ENCODE measurements around the gene APC.

DNA sequence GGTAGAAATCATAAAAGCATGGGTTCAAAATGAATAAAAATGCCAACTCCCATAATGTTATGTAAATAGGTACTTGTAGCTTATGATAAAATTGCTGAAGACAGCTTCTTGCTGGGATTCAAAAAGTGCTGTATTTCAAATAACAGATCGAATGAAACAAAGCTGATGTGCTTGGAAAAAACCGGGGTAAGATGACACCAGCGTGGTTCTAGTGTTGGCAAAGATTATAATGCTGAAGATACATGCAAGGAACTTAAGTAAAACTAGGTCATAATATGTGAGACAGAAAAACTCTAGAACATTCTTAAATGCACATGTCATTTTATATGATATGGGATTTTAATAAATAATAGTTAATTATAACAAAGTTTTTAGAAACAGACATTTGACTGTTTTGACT is 44.4 kb upstream of the APC start:
- TF ChIP-seq, protein P1, sequence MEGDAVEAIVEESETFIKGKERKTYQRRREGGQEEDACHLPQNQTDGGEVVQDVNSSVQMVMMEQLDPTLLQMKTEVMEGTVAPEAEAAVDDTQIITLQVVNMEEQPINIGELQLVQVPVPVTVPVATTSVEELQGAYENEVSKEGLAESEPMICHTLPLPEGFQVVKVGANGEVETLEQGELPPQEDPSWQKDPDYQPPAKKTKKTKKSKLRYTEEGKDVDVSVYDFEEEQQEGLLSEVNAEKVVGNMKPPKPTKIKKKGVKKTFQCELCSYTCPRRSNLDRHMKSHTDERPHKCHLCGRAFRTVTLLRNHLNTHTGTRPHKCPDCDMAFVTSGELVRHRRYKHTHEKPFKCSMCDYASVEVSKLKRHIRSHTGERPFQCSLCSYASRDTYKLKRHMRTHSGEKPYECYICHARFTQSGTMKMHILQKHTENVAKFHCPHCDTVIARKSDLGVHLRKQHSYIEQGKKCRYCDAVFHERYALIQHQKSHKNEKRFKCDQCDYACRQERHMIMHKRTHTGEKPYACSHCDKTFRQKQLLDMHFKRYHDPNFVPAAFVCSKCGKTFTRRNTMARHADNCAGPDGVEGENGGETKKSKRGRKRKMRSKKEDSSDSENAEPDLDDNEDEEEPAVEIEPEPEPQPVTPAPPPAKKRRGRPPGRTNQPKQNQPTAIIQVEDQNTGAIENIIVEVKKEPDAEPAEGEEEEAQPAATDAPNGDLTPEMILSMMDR (IDR thresholded peaks at IDR 0.05; ENCODE audit: insufficient read depth, low read length) = no peak
- no peak for TF ChIP-seq SPI1 (IDR thresholded peaks at IDR 0.05; ENCODE audit: borderline replicate concordance, low read depth)
- TF ChIP-seq GABPA (IDR thresholded peaks at IDR 0.05; ENCODE audit: low read depth) = no peak
- no peak for TF ChIP-seq POLR2AphosphoS5 (IDR thresholded peaks at IDR 0.05; ENCODE audit: low read depth)
- TF ChIP-seq, protein P2, sequence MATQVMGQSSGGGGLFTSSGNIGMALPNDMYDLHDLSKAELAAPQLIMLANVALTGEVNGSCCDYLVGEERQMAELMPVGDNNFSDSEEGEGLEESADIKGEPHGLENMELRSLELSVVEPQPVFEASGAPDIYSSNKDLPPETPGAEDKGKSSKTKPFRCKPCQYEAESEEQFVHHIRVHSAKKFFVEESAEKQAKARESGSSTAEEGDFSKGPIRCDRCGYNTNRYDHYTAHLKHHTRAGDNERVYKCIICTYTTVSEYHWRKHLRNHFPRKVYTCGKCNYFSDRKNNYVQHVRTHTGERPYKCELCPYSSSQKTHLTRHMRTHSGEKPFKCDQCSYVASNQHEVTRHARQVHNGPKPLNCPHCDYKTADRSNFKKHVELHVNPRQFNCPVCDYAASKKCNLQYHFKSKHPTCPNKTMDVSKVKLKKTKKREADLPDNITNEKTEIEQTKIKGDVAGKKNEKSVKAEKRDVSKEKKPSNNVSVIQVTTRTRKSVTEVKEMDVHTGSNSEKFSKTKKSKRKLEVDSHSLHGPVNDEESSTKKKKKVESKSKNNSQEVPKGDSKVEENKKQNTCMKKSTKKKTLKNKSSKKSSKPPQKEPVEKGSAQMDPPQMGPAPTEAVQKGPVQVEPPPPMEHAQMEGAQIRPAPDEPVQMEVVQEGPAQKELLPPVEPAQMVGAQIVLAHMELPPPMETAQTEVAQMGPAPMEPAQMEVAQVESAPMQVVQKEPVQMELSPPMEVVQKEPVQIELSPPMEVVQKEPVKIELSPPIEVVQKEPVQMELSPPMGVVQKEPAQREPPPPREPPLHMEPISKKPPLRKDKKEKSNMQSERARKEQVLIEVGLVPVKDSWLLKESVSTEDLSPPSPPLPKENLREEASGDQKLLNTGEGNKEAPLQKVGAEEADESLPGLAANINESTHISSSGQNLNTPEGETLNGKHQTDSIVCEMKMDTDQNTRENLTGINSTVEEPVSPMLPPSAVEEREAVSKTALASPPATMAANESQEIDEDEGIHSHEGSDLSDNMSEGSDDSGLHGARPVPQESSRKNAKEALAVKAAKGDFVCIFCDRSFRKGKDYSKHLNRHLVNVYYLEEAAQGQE (IDR thresholded peaks at IDR 0.05; ENCODE audit: insufficient replicate concordance, low read depth) = no peak

All from HL-60 (cell line).